Sigmoid colon (tissue), 4 donors: Measurements from ENCODE around the gene GPC6.

Experiments used
- POLR2AphosphoS5 ChIP-seq, 4 donors: sonication (generic); formaldehyde crosslinking; IDR thresholded peaks; one replicate each; pipeline ENCODE4 v1.6.1; 2017; ENCODE audit warnings: antibody characterized with exemption in 4 of 4
- TF ChIP-seq, protein P1 (sequence below), 4 experiments: fragments of 450-650 bp in 3 of 4; fragments of 200-600 bp in 1 of 4; IDR thresholded peaks; one replicate each; pipeline ENCODE4 v1.5.1; 2016 to 2019; ENCODE audit warnings: antibody characterized with exemption in 4 of 4, mild to moderate bottlenecking in 3 of 4, moderate library complexity in 2 of 4

DNA sequence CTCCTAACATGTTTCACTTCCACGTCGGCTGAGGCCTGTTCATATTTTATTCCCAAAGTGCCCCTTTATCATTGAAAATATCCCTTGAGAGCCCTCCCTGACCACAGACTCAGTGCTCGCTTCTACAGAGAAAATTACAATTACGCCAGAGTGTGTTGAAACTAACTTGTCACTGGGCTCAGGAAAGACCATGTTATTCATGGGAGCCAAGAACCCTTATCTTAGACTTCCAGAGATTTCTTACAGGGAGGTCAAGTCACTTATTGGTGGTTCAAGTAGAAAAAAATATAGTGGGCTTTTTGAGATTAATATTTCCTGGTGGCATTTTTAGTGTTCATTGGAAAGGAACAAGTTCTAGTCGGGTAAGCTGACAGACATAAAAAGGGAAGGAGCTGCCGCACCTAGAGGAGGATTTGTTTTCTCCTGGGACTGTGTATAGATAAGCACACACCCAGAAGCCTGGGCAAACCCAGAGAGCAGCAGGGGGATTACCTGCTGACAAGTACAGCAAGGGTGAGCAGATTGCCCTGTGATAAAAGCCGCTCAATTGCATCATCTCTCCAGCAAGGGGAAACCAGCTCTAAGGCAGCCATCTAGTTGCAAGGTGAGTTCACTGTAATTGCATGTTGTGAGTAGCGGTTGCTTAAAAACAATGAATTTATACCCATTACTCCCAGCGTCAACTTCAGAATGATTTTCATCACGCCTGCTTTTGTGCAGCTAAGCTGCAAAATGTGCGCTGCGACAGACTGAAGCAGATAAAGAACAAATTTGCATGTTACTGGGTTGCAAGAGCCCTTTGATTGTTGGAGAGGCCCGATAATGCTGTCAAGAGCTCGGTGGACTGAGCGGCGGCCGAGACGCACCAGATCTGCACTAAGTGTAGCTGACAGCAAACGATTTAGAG lies 1206.7 kb downstream of the GPC6 start:
- TF ChIP-seq, protein P1, sequence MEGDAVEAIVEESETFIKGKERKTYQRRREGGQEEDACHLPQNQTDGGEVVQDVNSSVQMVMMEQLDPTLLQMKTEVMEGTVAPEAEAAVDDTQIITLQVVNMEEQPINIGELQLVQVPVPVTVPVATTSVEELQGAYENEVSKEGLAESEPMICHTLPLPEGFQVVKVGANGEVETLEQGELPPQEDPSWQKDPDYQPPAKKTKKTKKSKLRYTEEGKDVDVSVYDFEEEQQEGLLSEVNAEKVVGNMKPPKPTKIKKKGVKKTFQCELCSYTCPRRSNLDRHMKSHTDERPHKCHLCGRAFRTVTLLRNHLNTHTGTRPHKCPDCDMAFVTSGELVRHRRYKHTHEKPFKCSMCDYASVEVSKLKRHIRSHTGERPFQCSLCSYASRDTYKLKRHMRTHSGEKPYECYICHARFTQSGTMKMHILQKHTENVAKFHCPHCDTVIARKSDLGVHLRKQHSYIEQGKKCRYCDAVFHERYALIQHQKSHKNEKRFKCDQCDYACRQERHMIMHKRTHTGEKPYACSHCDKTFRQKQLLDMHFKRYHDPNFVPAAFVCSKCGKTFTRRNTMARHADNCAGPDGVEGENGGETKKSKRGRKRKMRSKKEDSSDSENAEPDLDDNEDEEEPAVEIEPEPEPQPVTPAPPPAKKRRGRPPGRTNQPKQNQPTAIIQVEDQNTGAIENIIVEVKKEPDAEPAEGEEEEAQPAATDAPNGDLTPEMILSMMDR (IDR thresholded peaks at IDR 0.05), result no peak
- TF ChIP-seq POLR2AphosphoS5 (IDR thresholded peaks at IDR 0.05), result no peak
